K562 (cell line): ENCODE data around the gene JADE2. TPM values are rescaled to one million over a fixed set of nuclear protein-coding genes. Genes with fewer than 3 reads are reported as not detected.

Experiments
- BCLAF1 ChIP-seq, 2 experiments: fragments of 450-650 bp in 1 of 2; IDR thresholded peaks; 2 replicates each; pipeline ENCODE4 v1.6.1; 2011 to 2017; ENCODE audit warnings: low read depth in 2 of 2, antibody characterized with exemption in 1 of 2, borderline replicate concordance in 1 of 2, low read length in 1 of 2, mild to moderate bottlenecking in 1 of 2, mixed read lengths in 1 of 2; ENCODE audit not compliant: control insufficient read depth in 1 of 2
- BRD9 ChIP-seq: fragments of 450-650 bp; IDR thresholded peaks from 2 replicates; pipeline ENCODE4 v1.6.1; 2018; ENCODE audit warnings: low read depth; ENCODE audit not compliant: partially characterized antibody
- CAMTA2 ChIP-seq: fragments of 250-450 bp; sonication (Bioruptor Pico); conservative IDR thresholded peaks from 2 replicates; pipeline ENCODE4 v1.5.1; 2022
- CHCHD3 ChIP-seq: fragments of 250-450 bp; sonication (Bioruptor Pico); IDR thresholded peaks from 2 replicates; pipeline ENCODE4 v2.1.2; 2022; ENCODE audit warnings: mild to moderate bottlenecking
- ETV1 ChIP-seq: fragments of 450-650 bp; conservative IDR thresholded peaks from 2 replicates; pipeline ENCODE4 v1.6.1; 2016; ENCODE audit warnings: missing genetic modification characterization, control low read depth, low read depth, missing compliant biosample characterization
- EZH2 ChIP-seq: IDR thresholded peaks from 2 replicates; pipeline ENCODE4 v1.6.1; 2012; ENCODE audit warnings: low read depth, mild to moderate bottlenecking, inconsistent platforms, low read length, borderline replicate concordance
- FOSL1 ChIP-seq: fragments of 200-800 bp; sonication (Bioruptor generic); conservative IDR thresholded peaks from 2 replicates; pipeline ENCODE4 v1.6.1; 2016; ENCODE audit warnings: missing genetic modification characterization, missing compliant biosample characterization
- FOXK2 ChIP-seq, 2 experiments: fragments of 450-650 bp; IDR thresholded peaks in 1 of 2; conservative IDR thresholded peaks in 1 of 2; 2 replicates each; pipeline ENCODE4 v1.6.1; 2016; ENCODE audit warnings: low read depth in 2 of 2, mild to moderate bottlenecking in 1 of 2
- GABPB1 ChIP-seq: sonication (generic); formaldehyde crosslinking; IDR thresholded peaks from 2 replicates; pipeline ENCODE4 v1.8.0; 2022; ENCODE audit warnings: mild to moderate bottlenecking, missing genetic modification reagents
- KDM5B ChIP-seq: fragments of 200-600 bp; sonication (generic); IDR thresholded peaks from 2 replicates; pipeline ENCODE4 v1.6.1; 2012; ENCODE audit warnings: low read depth, mild to moderate bottlenecking, moderate library complexity, low read length, control low read depth, inconsistent platforms; ENCODE audit not compliant: insufficient replicate concordance
- KLF16 ChIP-seq: IDR thresholded peaks from 2 replicates; pipeline ENCODE4 v1.6.1; 2016; ENCODE audit warnings: antibody characterized with exemption
- NFIX ChIP-seq: fragments of 250-450 bp; sonication (Bioruptor Pico); IDR thresholded peaks from 2 replicates; pipeline ENCODE4 v1.4.0; 2020; ENCODE audit warnings: low read depth, mild to moderate bottlenecking, moderate library complexity
- NFXL1 ChIP-seq: fragments of 450-650 bp; formaldehyde crosslinking; IDR thresholded peaks from 2 replicates; pipeline ENCODE4 v1.4.0; 2021; ENCODE audit warnings: mild to moderate bottlenecking
- NR3C1 ChIP-seq: sonication (generic); formaldehyde crosslinking; IDR thresholded peaks from 2 replicates; pipeline ENCODE4 v1.8.1; 2022; ENCODE audit warnings: missing genetic modification reagents
- PHB ChIP-seq: fragments of 250-450 bp; sonication (Bioruptor Pico); IDR thresholded peaks from 2 replicates; pipeline ENCODE4 v1.5.0; 2021
- POLR2H ChIP-seq: IDR thresholded peaks from 2 replicates; pipeline ENCODE4 v1.6.1; 2016; ENCODE audit warnings: missing genetic modification characterization, low read depth, mild to moderate bottlenecking, control low read depth, missing compliant biosample characterization, moderate library complexity
- PREB ChIP-seq: sonication (generic); formaldehyde crosslinking; IDR thresholded peaks from 2 replicates; pipeline ENCODE4 v1.8.1; 2023; ENCODE audit warnings: mild to moderate bottlenecking, missing genetic modification reagents
- RB1 ChIP-seq: fragments of 450-650 bp; IDR thresholded peaks from 2 replicates; pipeline ENCODE4 v1.6.1; 2017; ENCODE audit warnings: low read depth, mild to moderate bottlenecking
- RCOR1 ChIP-seq, 2 experiments: IDR thresholded peaks; 2 replicates each; pipeline ENCODE4 v1.6.1; 2012; ENCODE audit warnings: low read depth in 2 of 2, low read length in 2 of 2, borderline replicate concordance in 1 of 2, improper control_type of control experiment in 1 of 2
- TAF9B ChIP-seq: fragments of 450-650 bp; IDR thresholded peaks from 2 replicates; pipeline ENCODE4 v1.6.1; 2018; ENCODE audit warnings: mild to moderate bottlenecking; ENCODE audit not compliant: partially characterized antibody
- U2AF2 ChIP-seq: fragments of 200-400 bp; formaldehyde crosslinking; optimal IDR thresholded peaks from 2 replicates; pipeline ENCODE3; 2017; ENCODE audit warnings: low read depth, mild to moderate bottlenecking, low read length
- ZFP1 ChIP-seq: fragments of 450-650 bp; formaldehyde crosslinking; IDR thresholded peaks from 2 replicates; pipeline ENCODE4 v1.4.0; 2020; ENCODE audit warnings: mild to moderate bottlenecking, mixed read lengths
- ZFP30 ChIP-seq: fragments of 250-450 bp; sonication (Bioruptor Pico); IDR thresholded peaks from 2 replicates; pipeline ENCODE4 v1.8.0; 2022; ENCODE audit warnings: moderate library complexity, mild to moderate bottlenecking, inconsistent platforms, borderline replicate concordance
- ZNF589 ChIP-seq: fragments of 200-800 bp; sonication (Bioruptor generic); IDR thresholded peaks from 2 replicates; pipeline ENCODE4 v1.6.1; 2016; ENCODE audit warnings: low read depth, missing genetic modification characterization, missing compliant biosample characterization
- polyA plus RNA-seq, 8 experiments: library from polyadenylated mRNA; depleted of rRNA in 4 of 8; stranded (reverse) in 5 of 8; unstranded in 3 of 8; fragments of >200 nt; fragmentation: Nextera tagmentation in 2 of 8; fragmentation: Illumina TruSeq in 1 of 8; extraction: Ambion mirVana in 2 of 8; extraction: Trizol in 1 of 8; gene quantifications; 2 replicates each; pipeline versions ENCODE4 v1.2.1 to v1.2.3, GENCODE V29; 2011 to 2014; ENCODE audit warnings: inconsistent platforms in 1 of 8, missing spikeins in 1 of 8
- total RNA-seq, 7 experiments: library from RNA; depleted of rRNA in 6 of 7; stranded (reverse); fragments of >200 nt in 6 of 7; fragmentation: Illumina TruSeq in 2 of 7; extraction: Trizol in 2 of 7; gene quantifications; 2 replicates each; pipeline versions ENCODE4 v1.2.1 to v1.2.3, GENCODE V29; 2011 to 2021; ENCODE audit warnings: low replicate concordance in 1 of 7

Gene JADE2
- total and polyA plus RNA-seq, 9 of the 15 experiments (the other 6 are each of a cell fraction or from before 2014, with no cell fraction given) = 0.50 to 23.3 (median 9.1) TPM

GRCh38 chr5:134526483-134527155, 1.1 kb downstream of the JADE2 start (continued):
- TF ChIP-seq BCLAF1 (IDR thresholded peaks at IDR 0.05; ENCODE audit: borderline replicate concordance in 1 of 2, control insufficient read depth in 1 of 2, low read depth in 2 of 2, low read length in 1 of 2) (no peak), POLR2H (tag) (no peak), GABPB1 (peak; percentile 60; the same call in 1 of the 2 replicates), EZH2 (no peak), TAF9B (no peak), NFIX (no peak), ETV1 (tag) (peak; percentile 51), KDM5B (peak; percentile 58), NFXL1 (CRISPR knock-in tag) (no peak), PREB (CRISPR knock-in tag) (no peak), CHCHD3 (no peak), BRD9 (no peak), U2AF2 (no peak), FOXK2 (conservative IDR thresholded peaks at IDR 0.05 in 1 of 2, IDR thresholded peaks at IDR 0.05 in 1 of 2; ENCODE audit: low read depth in 2 of 2) (peak; percentile 98 to 99), NR3C1 (CRISPR knock-in tag) (no peak), KLF16 (no peak), RB1 (no peak; the same call in none of the 2 replicates), ZFP30 (CRISPR knock-in tag) (no peak), ZFP1 (no peak), PHB (no peak), FOSL1 (tag) (0 out of 2 replicates have a peak, but pooled peaks have one; percentile 11), ZNF589 (CRISPR knock-in tag) (no peak), RCOR1 (IDR thresholded peaks at IDR 0.05; ENCODE audit: borderline replicate concordance in 1 of 2, low read depth in 2 of 2, low read length in 2 of 2) (no peak), CAMTA2 (CRISPR knock-in tag) (no peak)
